Colonic mucosa (tissue), 4 donors: ENCODE results near the gene CYP4F12. TPM values are rescaled to one million over a fixed set of nuclear protein-coding genes. Genes with fewer than 3 reads are reported as not detected.

Source experiments
- DNase-seq: peaks from one replicate; pipeline ENCODE4 v3.0.0-alpha.2; 2020
- H3K27ac ChIP-seq: fragments of 200-600 bp; one replicate; pipeline ENCODE4 v1.8.0; 2021
- H3K27me3 ChIP-seq: fragments of 200-600 bp; one replicate; pipeline ENCODE4 v1.8.0; 2021
- H3K36me3 ChIP-seq: fragments of 200-600 bp; one replicate; pipeline ENCODE4 v1.8.0; 2021
- H3K4me1 ChIP-seq: fragments of 200-600 bp; one replicate; pipeline ENCODE4 v1.8.0; 2021; ENCODE audit warnings: mild to moderate bottlenecking
- H3K4me3 ChIP-seq: fragments of 200-600 bp; one replicate; pipeline ENCODE4 v1.8.0; 2021
- H3K9ac ChIP-seq, 2 donors: one replicate each; pipeline ENCODE4 v1.7.0; 2013; ENCODE audit warnings: control low read depth in 2 of 2, low read depth in 2 of 2, low read length in 2 of 2
- H3K9me3 ChIP-seq: fragments of 200-600 bp; one replicate; pipeline ENCODE4 v1.8.0; 2021
- intact Hi-C: fragments of 100-400 bp; cut with DNase I; formaldehyde crosslinking; loops from one replicate; pipeline ENCODE4 v1.14.1; 2022
- total RNA-seq, 2 donors: library from RNA; stranded (reverse); fragmentation: NEBNext Ultra II Directional in 1 of 2; extraction: Animal tissue kit (Norgen Biotek cat#: 25700) in 1 of 2; gene quantifications; one replicate each; pipeline ENCODE4 v1.2.1, GENCODE V29; 2021
- TF ChIP-seq, protein P1 (sequence below): fragments of 200-600 bp; IDR thresholded peaks from one replicate; pipeline ENCODE4 v1.8.0; 2022; ENCODE audit warnings: antibody characterized with exemption, mild to moderate bottlenecking
- donor health status: healthy.
- donor health status: DM: no; HTN: no; CAD: no.
- donor health status: DM: no; HTN: no; CAD: no.

CYP4F12 gene
- total RNA-seq, 2 donors from 2014 or later, result 82.1 to 87.0 TPM

- intact Hi-C loops, result no loop called here
- TF ChIP-seq, protein P1, sequence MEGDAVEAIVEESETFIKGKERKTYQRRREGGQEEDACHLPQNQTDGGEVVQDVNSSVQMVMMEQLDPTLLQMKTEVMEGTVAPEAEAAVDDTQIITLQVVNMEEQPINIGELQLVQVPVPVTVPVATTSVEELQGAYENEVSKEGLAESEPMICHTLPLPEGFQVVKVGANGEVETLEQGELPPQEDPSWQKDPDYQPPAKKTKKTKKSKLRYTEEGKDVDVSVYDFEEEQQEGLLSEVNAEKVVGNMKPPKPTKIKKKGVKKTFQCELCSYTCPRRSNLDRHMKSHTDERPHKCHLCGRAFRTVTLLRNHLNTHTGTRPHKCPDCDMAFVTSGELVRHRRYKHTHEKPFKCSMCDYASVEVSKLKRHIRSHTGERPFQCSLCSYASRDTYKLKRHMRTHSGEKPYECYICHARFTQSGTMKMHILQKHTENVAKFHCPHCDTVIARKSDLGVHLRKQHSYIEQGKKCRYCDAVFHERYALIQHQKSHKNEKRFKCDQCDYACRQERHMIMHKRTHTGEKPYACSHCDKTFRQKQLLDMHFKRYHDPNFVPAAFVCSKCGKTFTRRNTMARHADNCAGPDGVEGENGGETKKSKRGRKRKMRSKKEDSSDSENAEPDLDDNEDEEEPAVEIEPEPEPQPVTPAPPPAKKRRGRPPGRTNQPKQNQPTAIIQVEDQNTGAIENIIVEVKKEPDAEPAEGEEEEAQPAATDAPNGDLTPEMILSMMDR, result no peak
Observed at GRCh38 chr19:15652559-15653278, 20.2 kb upstream of the CYP4F12 start.

GRCh38 chr19:15656467-15656866 lies 16.4 kb upstream of the CYP4F12 start:
- H3K36me3 ChIP-seq, result no peaks in the 10 kb centered on the region
- no peaks in the 10 kb centered on the region for H3K27me3 ChIP-seq
- no peaks in the 10 kb centered on the region for H3K4me1 ChIP-seq
- TF ChIP-seq, protein P1, result no peak
- intact Hi-C loops, result no loop called here
- no peak for DNase-seq
- no peaks in the 10 kb centered on the region for H3K9me3 ChIP-seq
- no peak overlapping the region for H3K27ac ChIP-seq
- H3K4me3 ChIP-seq, result no peak overlapping the region
- H3K9ac ChIP-seq, result no peak overlapping the region

More at GRCh38 chr19:15652559-15653278, 20.2 kb upstream of the CYP4F12 start:
- Histone ChIP-seq H3K9me3 (no peaks in the 10 kb centered on the region), H3K27me3 (no peaks in the 10 kb centered on the region), H3K27ac (no peak overlapping the region), H3K4me1 (no peaks in the 10 kb centered on the region), H3K36me3 (no peaks in the 10 kb centered on the region), H3K9ac (no peak overlapping the region), H3K4me3 (no peak overlapping the region)
- no peak for DNase-seq

DNA sequence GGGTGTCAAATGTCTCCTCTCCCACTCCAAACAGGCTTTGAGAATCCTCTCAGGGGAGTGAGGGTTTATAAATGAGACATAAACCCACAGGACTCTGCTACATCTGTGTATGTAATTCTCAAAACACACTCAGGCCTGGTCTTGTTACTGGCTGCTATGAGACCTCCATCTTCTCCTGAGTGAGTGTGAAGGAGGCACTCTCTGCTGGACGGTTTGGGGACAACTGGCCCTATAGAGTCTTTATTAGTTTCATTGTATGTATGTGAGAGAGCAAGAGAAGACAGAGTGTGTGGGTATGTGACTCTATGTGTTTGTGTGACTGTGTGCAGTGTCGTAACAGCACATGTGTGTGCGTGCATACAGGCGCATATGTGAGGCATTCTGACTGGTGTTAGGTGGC lies 9.6 kb upstream of the CYP4F12 start:
- Histone ChIP-seq H3K27ac (no peak overlapping the region), H3K27me3 (no peaks in the 10 kb centered on the region), H3K9me3 (no peaks in the 10 kb centered on the region), H3K4me1 (no peaks in the 10 kb centered on the region), H3K4me3 (no peak overlapping the region), H3K36me3 (no peaks in the 10 kb centered on the region), H3K9ac (no peak overlapping the region)
- no peak for DNase-seq
- TF ChIP-seq, protein P1, result no peak
- intact Hi-C loops, result no loop called here

GRCh38 chr19:15666186-15666585 lies 6.7 kb upstream of the CYP4F12 start:
- TF ChIP-seq, protein P1, result no peak
- H3K36me3 ChIP-seq, result no peaks in the 10 kb centered on the region
- intact Hi-C loops, result no loop called here

DNA sequence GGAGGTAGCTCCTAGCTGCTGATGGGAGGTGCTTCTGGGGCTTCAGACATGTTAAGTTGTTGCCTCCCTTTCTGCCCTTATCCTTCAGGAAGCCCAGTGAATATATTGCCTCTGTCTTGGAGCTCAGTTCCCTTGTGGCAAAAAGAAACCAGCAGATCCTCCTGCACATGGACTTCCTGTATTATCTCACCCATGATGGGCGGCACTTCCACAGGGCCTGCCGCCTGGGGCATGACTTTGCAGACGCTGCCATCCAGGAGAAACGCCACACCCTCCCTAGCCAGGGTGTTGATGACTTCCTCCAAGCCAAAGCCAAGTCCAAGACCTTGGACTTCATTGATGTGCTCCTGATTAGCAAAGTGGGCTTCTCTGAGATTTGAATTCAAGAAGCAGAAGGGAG lies 6.0 kb upstream of the CYP4F12 start:
- no peak overlapping the region for H3K4me3 ChIP-seq
- TF ChIP-seq, protein P1, result no peak
- intact Hi-C loops, result no loop called here

More at GRCh38 chr19:15666186-15666585, 6.7 kb upstream of the CYP4F12 start:
- Histone ChIP-seq H3K4me1 (no peaks in the 10 kb centered on the region), H3K4me3 (no peak overlapping the region), H3K9me3 (no peaks in the 10 kb centered on the region), H3K27ac (no peak overlapping the region), H3K27me3 (no peaks in the 10 kb centered on the region), H3K9ac (no peak overlapping the region)
- DNase-seq, result no peak

More for the DNA sequence above, 6.0 kb upstream of the CYP4F12 start:
- no peaks in the 10 kb centered on the region for H3K4me1 ChIP-seq
- no peaks in the 10 kb centered on the region for H3K36me3 ChIP-seq
- no peaks in the 10 kb centered on the region for H3K27me3 ChIP-seq
- no peak overlapping the region for H3K9ac ChIP-seq
- H3K9me3 ChIP-seq, result no peaks in the 10 kb centered on the region
- DNase-seq, result peak; percentile 78
- H3K27ac ChIP-seq, result no peak overlapping the region
